ENCODE data around the gene GALNTL6.

DNA sequence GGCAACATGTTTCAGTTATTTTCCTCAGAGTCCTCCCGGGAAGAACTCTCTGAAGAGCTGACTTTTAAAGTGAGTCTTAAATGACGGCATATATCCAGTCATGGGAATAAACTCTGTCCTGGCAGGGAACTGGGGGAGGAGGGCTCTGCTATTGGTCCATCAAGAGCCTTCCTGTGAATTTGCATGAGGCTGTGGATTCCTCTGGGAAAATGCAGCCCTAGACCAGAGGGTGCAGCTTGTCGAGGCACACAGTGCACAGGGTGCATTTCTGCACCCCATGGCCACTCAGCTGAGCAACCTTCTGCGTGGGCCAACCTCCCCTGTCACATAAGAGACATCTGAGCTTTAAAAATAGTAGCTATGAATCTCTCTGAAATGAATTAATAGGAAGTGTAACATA lies 360.0 kb downstream of the GALNTL6 start:
- TF ChIP-seq, protein P1, sequence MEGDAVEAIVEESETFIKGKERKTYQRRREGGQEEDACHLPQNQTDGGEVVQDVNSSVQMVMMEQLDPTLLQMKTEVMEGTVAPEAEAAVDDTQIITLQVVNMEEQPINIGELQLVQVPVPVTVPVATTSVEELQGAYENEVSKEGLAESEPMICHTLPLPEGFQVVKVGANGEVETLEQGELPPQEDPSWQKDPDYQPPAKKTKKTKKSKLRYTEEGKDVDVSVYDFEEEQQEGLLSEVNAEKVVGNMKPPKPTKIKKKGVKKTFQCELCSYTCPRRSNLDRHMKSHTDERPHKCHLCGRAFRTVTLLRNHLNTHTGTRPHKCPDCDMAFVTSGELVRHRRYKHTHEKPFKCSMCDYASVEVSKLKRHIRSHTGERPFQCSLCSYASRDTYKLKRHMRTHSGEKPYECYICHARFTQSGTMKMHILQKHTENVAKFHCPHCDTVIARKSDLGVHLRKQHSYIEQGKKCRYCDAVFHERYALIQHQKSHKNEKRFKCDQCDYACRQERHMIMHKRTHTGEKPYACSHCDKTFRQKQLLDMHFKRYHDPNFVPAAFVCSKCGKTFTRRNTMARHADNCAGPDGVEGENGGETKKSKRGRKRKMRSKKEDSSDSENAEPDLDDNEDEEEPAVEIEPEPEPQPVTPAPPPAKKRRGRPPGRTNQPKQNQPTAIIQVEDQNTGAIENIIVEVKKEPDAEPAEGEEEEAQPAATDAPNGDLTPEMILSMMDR (IDR thresholded peaks at IDR 0.05; ENCODE audit: poor library complexity, severe bottlenecking): no peak
- no peak for TF ChIP-seq TAF1 (IDR thresholded peaks at IDR 0.05; ENCODE audit: low read depth)
- no peak for TF ChIP-seq POLR2AphosphoS5 (IDR thresholded peaks at IDR 0.05)
- TF ChIP-seq RAD21 (conservative IDR thresholded peaks at IDR 0.05): no peak
- TF ChIP-seq MXI1 (conservative IDR thresholded peaks at IDR 0.05; ENCODE audit: poor library complexity, severe bottlenecking): no peak
